ENCODE data around the gene CHCHD6.

The CHCHD6 gene

GRCh38 chr3:126956361-126956760 is 252.3 kb downstream of the CHCHD6 start:
- TF ChIP-seq CTCF (IDR thresholded peaks at IDR 0.05; ENCODE audit: borderline replicate concordance, insufficient read depth, low read depth, low read length) = no peak
- no peak overlapping the region for H3K4me3 ChIP-seq (ENCODE audit: low read depth, low read length)

- no peak for TF ChIP-seq CTCF (IDR thresholded peaks at IDR 0.05; ENCODE audit: borderline replicate concordance, insufficient read depth, low read depth, low read length)
- H3K4me3 ChIP-seq (ENCODE audit: low read depth, low read length) = no peak overlapping the region
Measured at GRCh38 chr3:126956866-126957650, 253.0 kb downstream of the CHCHD6 start.

GRCh38 chr3:126957776-126958637 is 254.0 kb downstream of the CHCHD6 start:
- H3K4me3 ChIP-seq (ENCODE audit: low read depth, low read length) = no peak overlapping the region
- no peak for TF ChIP-seq CTCF (IDR thresholded peaks at IDR 0.05; ENCODE audit: borderline replicate concordance, insufficient read depth, low read depth, low read length)

- no peak overlapping the region for H3K4me3 ChIP-seq (ENCODE audit: low read depth, low read length)
- TF ChIP-seq CTCF (IDR thresholded peaks at IDR 0.05; ENCODE audit: borderline replicate concordance, insufficient read depth, low read depth, low read length) = no peak
Measured at GRCh38 chr3:126958638-126959085, 254.6 kb downstream of the CHCHD6 start.

- H3K4me3 ChIP-seq (ENCODE audit: low read depth, low read length) = no peak overlapping the region
- no peak for TF ChIP-seq CTCF (IDR thresholded peaks at IDR 0.05; ENCODE audit: borderline replicate concordance, insufficient read depth, low read depth, low read length)
Measured at GRCh38 chr3:126959136-126959920, 255.3 kb downstream of the CHCHD6 start.

GRCh38 chr3:126959921-126960603 is 256.0 kb downstream of the CHCHD6 start:
- TF ChIP-seq CTCF (IDR thresholded peaks at IDR 0.05; ENCODE audit: borderline replicate concordance, insufficient read depth, low read depth, low read length) = no peak
- H3K4me3 ChIP-seq (ENCODE audit: low read depth, low read length) = no peak overlapping the region
